Measurements from ENCODE around the gene CYP11A1. TPM values are rescaled to one million over a fixed set of nuclear protein-coding genes. Genes with fewer than 3 reads are reported as not detected.

CYP11A1 gene
- total and polyA plus RNA-seq, 3 donors from 2014 or later, result 74.3 to 76.4 (median 76.2) TPM

DNA sequence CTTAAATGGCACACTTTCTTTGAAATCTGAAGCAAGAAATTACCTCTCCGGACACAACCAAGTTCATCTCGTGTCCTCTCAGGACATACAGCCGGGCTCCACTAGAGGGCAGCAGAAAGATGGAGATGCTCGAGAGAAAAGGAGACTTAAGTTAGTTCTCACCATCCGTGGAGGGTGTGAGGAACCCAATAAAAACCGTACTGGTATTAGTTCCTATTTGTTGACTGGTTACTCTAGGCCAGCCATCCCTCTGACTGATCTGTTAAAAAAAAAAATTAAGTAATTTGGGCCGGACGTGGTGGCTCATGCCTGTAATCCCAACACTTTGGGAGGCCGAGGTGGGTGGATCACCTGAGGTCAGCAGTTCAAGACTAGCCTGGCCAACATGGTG lies 7.9 kb upstream of the CYP11A1 start:
- no peaks in the 10 kb centered on the region for H3K27me3 ChIP-seq
- 13 to 19% methylated on average over 9 of the region's 9 CpGs for WGBS, 2 donors
- H3K4me3 ChIP-seq, result no peak overlapping the region
- H3K9me3 ChIP-seq, result no peaks in the 10 kb centered on the region
- peak; percentile 93 for DNase-seq
- H3K4me1 ChIP-seq, result peaks cover 20% of the 10 kb centered on the region
- H3K36me3 ChIP-seq (ENCODE audit: low read depth, missing control alignments), result no peaks in the 10 kb centered on the region
- no peak for TF ChIP-seq POLR2A (IDR thresholded peaks at IDR 0.05)
- TF ChIP-seq, protein P1, sequence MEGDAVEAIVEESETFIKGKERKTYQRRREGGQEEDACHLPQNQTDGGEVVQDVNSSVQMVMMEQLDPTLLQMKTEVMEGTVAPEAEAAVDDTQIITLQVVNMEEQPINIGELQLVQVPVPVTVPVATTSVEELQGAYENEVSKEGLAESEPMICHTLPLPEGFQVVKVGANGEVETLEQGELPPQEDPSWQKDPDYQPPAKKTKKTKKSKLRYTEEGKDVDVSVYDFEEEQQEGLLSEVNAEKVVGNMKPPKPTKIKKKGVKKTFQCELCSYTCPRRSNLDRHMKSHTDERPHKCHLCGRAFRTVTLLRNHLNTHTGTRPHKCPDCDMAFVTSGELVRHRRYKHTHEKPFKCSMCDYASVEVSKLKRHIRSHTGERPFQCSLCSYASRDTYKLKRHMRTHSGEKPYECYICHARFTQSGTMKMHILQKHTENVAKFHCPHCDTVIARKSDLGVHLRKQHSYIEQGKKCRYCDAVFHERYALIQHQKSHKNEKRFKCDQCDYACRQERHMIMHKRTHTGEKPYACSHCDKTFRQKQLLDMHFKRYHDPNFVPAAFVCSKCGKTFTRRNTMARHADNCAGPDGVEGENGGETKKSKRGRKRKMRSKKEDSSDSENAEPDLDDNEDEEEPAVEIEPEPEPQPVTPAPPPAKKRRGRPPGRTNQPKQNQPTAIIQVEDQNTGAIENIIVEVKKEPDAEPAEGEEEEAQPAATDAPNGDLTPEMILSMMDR (IDR thresholded peaks at IDR 0.05), result peak; percentile 80 to 86 (median 84)
- H3K27ac ChIP-seq, result no peak overlapping the region
- intact Hi-C loops (cut with DNase I; ENCODE audit: low total_unique reads), result loop anchor here (10.0 kb wide), 1 partner anchor 250 kb away; no protein-coding TSS in a partner anchor

DNA sequence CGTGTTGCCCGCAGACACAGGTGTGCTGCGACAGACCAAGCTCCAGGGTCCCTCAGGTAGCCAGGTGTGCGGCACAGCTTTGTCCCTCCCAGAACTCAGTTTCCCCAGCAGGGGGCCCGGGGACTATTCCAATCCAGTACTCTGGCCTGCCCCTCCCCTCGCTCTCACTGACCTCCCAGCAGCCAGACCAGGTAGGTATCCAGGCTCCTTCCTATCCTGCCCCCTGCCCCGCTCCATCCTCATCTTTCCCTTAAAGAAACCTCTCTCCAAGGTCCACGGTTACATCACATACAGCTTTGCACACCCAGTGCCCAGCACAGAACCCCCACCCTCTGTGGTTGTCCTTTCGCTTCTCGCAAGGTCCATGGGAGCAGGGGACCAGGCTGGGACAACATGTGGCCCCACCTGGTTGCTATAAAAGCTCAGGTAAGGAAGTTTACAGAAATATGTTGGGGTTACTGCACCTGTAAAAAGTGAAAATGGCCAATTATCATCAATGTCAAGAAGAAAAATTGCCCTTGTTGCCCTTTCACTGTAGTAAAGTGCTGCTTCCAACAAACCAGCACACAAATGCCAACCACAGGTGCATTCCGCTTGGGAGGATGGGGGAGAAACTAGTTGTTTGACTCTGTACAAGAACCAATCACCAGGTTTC lies 7.3 kb upstream of the CYP11A1 start:
- H3K4me1 ChIP-seq, result peaks cover 25% of the 10 kb centered on the region
- H3K36me3 ChIP-seq (ENCODE audit: low read depth, missing control alignments), result no peaks in the 10 kb centered on the region
- no peaks in the 10 kb centered on the region for H3K9me3 ChIP-seq
- intact Hi-C loops (cut with DNase I; ENCODE audit: low total_unique reads), result loop anchor here (5.0 to 10.0 kb wide), 2 partner anchors 250 to 393 kb away; no protein-coding TSS in a partner anchor
- DNase-seq, result no peak
- TF ChIP-seq, protein P1 (IDR thresholded peaks at IDR 0.05), result no peak
- TF ChIP-seq POLR2A (IDR thresholded peaks at IDR 0.05), result no peak
- 20 to 34% methylated on average over 7 to 11 of the region's 11 CpGs for WGBS, 2 donors
- peak overlapping the region; percentile 42 to 63 for H3K4me3 ChIP-seq
- H3K27me3 ChIP-seq, result no peaks in the 10 kb centered on the region
- no peak overlapping the region for H3K27ac ChIP-seq

DNA sequence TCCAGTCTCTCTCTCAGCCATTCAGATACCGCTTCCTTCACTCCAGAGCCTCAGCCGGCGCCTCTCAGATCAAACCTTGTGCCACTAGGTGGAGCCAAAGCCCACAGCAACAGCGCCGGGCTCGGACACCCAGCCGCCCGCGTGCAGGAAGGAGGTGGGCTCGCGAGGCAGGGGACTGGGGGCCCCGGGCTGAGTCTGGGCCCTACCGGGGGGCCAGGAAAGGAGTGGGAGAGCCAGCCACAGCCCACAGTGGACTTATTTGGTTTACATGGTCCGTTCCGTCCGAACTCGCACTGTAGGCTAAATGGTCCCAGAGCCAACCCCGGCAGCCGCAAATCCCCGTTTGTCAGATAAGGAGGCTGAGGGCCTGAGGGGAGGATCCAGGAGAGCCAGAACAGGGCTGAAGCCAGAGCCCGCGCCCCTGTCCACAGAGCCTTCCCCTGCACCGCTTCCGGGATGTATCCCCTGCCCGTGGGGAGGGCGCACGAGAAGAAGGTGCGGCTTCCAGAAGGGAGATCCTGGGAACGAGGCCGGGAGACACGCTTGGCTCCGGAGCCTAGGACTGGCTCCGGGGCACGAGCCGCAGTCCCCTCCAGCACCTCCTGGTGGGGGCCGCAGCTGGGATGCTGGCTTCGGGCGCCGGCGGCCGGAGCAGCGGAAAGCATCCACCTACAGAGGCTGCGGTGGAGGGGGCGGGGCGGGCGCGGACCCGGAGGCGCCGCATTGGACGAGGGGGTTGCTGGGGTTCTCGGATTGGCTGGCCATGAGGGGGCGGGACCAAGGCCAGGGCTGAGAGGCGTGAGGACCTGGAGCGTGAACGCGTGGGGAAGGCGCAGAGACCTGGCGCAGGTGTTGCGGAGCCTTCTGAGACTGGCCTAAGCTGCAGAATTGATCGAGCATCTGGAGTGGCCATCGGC lies 6.5 kb upstream of the CYP11A1 start:
- Histone ChIP-seq H3K4me1 (peaks cover 33% of the 10 kb centered on the region), H3K27me3 (no peaks in the 10 kb centered on the region), H3K4me3 (peak overlapping the region; percentile 42 to 63), H3K9me3 (no peaks in the 10 kb centered on the region), H3K27ac (peak overlapping the region; percentile 58 to 80), H3K36me3 (ENCODE audit: low read depth, missing control alignments) (no peaks in the 10 kb centered on the region)
- TF ChIP-seq, protein P1 (IDR thresholded peaks at IDR 0.05), result peak; percentile 71 to 86 (median 79)
- no peak for TF ChIP-seq POLR2A (IDR thresholded peaks at IDR 0.05)
- intact Hi-C loops (cut with DNase I; ENCODE audit: low total_unique reads), result loop anchor here (5.0 to 10.0 kb wide), 2 partner anchors 251 to 393 kb away; no protein-coding TSS in a partner anchor
- DNase-seq, result peak; percentile 96
- 1% methylated on average over 26 to 62 of the region's 62 CpGs for WGBS, 2 donors

DNA sequence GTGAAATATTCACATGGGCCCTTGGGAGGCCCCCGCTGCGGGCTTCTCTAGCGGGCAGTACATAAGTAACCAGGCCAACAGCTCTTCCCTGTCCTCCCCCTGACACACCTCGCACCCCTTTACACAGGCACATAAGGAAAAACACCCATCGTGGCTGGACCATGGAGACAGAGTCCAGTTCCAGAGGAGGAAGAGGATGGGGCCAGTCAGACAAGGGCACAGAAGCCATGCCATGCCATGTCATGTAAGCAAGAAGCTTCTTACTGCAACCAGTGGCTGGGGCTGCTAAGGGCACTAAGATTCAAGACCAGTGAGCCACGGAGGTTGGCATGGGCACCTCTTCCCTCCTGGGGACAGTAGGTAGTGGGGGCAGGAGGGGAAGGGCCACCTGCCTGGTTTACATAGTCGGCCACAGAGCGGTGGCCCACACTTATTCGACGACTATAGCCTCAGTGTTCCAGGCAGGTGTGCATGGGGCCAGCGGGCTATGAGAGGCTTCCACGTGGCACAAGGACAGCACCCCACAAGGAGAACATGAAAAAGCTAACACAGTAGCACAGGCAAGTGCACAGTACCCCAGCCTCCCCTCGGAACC lies 5.7 kb upstream of the CYP11A1 start:
- TF ChIP-seq, protein P1 (IDR thresholded peaks at IDR 0.05), result no peak
- no peak for TF ChIP-seq POLR2A (IDR thresholded peaks at IDR 0.05)
- Histone ChIP-seq H3K27me3 (no peaks in the 10 kb centered on the region), H3K4me1 (peaks cover 38% of the 10 kb centered on the region), H3K9me3 (no peaks in the 10 kb centered on the region), H3K27ac (peak overlapping the region; percentile 58 to 80), H3K36me3 (ENCODE audit: low read depth, missing control alignments) (no peaks in the 10 kb centered on the region), H3K4me3 (no peak overlapping the region)
- intact Hi-C loops (cut with DNase I; ENCODE audit: low total_unique reads), result loop anchor here (5.0 to 10.0 kb wide), 2 partner anchors 252 to 394 kb away; no protein-coding TSS in a partner anchor
- DNase-seq, result no peak
- 34 to 37% methylated on average over 13 of the region's 13 CpGs for WGBS, 2 donors

All from testis (tissue), 3 donors.